GM20431 (cell line): ENCODE measurements around the gene RUVBL1.

Experiments
- in situ Hi-C: fragments of 300-500 bp; cut with MseI, MboI; formaldehyde crosslinking; loops from one replicate; pipeline ENCODE4 v1.15.0; 2020; ENCODE audit warnings: low sequenced_read_pairs; ENCODE audit not compliant: unreplicated experiment

RUVBL1 gene

GRCh38 chr3:128040660-128041059 lies 83.0 kb downstream of the RUVBL1 start:
- in situ Hi-C loops, result no loop called here

- in situ Hi-C loops, result no loop called here
Measured at GRCh38 chr3:128040041-128040440, 83.6 kb downstream of the RUVBL1 start.

GRCh38 chr3:128036119-128036518 lies 87.5 kb downstream of the RUVBL1 start:
- in situ Hi-C loops, result no loop called here

- in situ Hi-C loops, result no loop called here
Measured at GRCh38 chr3:128033102-128033501, 90.5 kb downstream of the RUVBL1 start.
